GM11168 (cell line): Measurements from ENCODE around the gene CRKL.

Experiments
- in situ Hi-C: fragments of 300-500 bp; cut with MboI; formaldehyde crosslinking; loops from one replicate; pipeline ENCODE4 v1.12.0; 2022; ENCODE audit warnings: low sequenced_read_pairs; ENCODE audit not compliant: unreplicated experiment

Gene CRKL

DNA sequence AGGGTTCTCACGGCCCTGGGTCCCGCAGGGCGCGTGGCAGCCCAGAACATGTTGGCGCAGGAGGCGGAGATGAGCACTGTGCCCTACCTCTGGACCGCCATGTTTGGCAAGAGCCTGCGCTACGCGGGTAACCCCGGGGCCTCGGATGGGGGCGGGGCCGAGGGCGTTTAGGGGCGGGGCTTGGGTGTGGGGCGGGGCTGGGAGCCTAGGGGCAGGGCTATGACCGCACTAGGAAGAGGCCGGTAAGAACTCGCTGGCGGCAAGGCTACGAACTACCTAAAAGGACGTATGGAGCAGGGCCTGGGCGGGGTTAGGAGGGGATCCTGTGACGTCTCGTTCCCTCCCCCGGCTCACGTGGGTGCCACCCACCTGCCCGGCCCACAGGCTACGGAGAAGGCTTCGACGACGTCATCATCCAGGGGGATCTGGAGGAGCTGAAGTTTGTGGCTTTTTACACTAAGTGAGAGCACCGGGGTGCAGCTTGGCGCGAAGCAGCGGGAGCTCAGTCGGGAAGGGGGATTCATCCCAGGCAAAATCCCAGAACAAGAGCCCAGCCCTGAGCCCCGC lies 62.1 kb downstream of the CRKL start:
- in situ Hi-C loops = no loop called here

DNA sequence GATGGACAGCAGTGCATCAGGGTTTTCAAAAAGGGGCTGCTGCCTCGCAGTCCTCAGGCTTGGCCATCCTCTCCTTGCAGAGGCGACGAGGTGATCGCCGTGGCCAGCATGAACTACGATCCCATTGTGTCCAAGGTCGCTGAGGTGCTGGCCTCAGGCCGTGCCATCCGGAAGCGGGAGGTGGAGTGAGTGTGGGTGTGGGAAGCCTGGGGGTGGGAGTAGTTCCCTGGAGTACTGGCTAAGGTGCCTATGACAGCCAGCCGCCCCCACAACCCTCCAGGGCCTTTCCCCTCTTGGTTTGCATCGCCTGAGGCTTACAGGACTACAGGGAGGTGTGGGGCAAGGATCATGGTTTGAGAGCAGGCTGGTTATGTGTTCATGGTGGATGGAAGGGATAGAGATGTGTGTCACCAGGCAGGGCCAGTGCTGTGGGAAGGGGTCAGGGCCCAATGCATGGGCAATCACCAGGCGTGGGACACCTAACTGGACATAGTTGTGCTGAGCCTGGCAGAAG lies 62.8 kb downstream of the CRKL start:
- in situ Hi-C loops = no loop called here

DNA sequence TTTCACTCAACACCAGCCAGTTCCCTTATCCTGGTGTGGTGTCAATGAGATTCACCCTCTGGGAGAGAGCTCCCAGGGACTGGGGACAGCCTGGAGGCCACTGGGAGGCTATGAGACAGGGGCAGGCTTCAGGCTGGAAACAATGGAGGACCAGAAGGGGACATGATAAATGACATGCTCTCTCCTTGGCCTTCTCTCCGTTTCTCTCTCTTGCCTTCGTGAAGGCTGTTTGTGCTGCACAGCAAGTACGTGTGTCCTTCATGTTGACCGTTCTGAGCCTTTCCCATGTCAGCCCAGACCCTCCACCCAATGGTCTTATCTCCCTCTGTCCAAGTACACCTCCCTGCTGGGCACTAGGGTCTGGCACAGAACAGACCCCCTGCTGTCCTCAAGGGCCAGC lies 63.3 kb downstream of the CRKL start:
- in situ Hi-C loops = no loop called here

DNA sequence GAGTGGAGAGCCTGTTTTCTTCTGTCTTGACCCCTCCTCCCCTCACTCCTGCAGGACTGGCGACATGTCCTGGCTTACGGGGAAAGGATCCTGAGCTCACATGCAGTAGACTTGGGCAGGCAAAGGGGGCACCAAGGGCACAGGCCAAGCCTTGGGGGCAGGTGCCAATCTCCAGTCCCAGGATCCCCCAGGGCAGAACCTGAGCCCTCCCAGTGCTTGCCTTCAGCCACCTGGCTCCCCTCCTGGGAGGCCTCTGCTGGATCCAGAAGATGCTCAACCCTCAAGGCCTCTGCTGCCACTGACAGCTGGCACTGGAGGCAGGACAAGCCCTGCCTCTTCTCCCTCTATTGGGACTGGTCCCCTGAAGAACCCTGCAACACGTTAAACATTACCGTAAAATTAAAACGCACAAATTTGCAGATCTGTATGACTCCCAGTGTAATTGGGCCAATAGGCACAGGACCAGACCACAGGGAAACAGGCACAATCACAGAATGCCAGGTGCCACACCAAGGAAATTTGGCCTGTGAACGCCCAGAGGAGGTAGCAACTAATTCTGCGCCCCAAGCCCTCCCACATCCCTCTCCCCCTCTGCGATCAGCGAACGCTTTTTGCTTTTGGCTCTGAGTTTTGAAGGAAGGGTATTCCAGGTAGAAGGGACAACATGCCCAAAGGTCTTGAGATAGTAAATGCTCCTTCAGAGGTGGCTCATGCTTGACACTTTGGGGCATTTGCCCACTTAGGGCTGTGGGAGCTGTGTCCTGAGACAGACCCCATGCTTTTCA lies 63.9 kb downstream of the CRKL start:
- in situ Hi-C loops = no loop called here

DNA sequence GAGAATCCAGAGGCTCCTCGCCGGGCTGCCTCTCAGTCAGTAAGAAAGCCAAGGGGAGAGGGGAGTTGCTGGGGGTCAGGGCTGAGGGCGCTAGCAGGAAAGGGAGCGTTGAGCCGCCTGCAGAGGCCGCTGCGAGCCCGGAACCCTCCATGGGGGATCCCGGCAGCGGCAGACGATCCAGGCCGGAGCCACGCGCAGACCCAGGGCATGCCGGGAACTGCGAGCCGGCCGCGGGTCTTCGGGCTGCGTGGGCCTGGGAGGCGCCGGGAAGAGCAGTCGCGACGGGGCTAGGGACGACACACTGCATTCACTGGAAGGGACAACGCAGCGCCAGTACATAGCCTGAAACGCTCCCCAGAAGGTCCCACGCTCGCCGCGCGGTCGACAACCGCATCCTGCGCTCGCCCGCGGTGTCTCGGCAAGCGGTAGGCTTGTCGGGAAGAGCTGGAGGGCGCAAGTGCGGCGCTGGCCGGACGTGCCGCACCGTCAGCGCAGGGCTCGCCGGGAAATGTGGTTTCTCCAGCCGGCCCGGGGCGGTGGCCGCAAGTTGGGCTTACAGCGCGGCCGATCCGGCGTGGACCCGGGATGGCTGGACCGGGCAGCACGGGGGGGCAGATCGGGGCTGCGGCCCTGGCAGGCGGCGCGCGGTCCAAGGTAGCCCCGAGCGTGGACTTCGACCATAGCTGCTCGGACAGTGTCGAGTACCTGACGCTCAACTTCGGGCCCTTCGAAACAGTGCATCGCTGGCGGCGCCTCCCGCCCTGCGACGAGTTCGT lies 64.8 kb downstream of the CRKL start, which contains the start of gene LZTR1:
LZTR1 (plus strand) TSS at position 511 of the 776 bp plus-strand sequence; CDS start at position 586, 75 bp downstream.
- in situ Hi-C loops = no loop called here

DNA sequence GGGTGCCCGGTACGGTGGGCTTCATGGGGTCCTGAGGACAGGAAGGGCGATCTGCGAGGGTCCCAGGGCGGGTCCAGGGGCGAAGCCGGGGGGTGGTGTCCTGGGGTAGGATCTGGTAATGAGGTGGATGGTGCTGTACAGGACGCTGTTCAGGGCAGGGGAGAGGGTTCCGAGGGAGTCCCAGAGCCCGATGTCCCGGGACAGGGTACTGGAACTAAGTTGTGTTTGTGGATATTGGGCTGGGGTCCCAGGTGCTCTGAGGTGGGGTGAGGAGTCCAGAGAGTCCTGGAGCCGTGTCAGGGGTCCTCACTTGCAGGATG lies 65.3 kb downstream of the CRKL start:
- in situ Hi-C loops = no loop called here

DNA sequence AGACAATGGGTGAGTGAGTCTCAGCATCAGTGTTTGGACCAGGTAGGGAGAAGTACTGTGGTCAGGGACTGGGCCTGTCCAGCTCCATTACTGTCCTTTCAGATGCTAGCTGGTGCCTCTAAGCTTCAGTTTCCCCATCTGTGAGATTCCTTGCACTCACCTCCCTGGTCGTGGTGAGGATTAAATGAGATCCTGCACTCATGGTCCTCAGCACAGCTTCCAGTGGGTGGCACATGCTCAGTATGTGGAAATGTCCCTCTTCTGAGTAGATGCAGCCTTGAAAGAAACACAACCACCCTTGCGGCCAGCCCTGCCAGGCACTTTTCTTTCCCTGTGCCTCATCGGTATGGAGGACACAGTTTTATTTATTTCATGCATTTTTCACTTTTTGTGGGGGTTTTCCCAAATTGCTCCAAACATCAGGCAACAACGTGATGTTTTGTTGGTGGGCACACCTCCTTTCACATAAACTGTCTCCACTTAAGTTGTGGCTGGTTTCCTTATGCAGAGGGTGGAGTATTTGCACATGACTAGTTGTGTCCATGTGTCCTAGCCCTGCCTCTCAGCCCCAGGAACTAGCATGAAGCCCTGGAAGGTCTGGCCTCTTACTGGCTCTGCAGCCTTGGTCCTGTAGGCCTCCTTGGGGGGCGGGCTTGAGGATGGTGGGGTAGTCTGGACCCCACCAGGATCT lies 66.0 kb downstream of the CRKL start:
- in situ Hi-C loops = no loop called here

DNA sequence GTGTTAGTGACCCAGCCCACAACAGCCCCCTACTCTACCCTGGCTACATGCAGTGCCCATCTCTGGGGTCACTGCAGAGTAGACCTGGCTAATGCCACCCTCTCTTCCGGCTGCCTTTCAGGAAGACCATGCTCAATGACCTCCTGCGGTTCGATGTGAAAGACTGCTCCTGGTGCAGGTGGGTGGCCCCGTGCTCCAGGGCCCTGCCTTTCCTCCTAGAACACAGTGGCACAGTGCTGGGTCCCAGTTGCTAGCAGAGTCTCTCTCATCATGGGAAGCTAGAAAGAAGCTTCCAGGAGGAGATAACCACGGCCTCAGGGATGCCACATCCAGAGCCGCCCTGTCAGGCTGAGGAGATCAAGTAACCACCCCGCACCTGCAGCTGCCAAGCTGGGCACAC lies 68.5 kb downstream of the CRKL start:
- in situ Hi-C loops = no loop called here

DNA sequence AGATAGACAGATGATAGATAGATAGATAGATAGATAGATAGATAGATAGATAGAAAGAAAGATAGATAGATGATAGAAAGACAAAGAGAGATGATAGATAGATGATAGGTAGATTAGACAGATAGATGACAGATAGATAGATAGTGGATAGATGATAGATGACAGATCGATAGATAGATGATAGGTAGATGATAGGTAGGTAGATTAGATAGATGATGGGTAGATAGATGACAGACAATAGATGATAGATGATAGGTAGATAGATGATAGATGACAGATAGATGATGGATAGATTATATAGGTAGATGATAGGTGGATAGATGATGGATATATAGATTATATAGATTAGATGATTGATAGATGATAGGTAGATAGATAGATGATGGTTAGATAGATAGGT lies 69.2 kb downstream of the CRKL start:
- in situ Hi-C loops = no loop called here

DNA sequence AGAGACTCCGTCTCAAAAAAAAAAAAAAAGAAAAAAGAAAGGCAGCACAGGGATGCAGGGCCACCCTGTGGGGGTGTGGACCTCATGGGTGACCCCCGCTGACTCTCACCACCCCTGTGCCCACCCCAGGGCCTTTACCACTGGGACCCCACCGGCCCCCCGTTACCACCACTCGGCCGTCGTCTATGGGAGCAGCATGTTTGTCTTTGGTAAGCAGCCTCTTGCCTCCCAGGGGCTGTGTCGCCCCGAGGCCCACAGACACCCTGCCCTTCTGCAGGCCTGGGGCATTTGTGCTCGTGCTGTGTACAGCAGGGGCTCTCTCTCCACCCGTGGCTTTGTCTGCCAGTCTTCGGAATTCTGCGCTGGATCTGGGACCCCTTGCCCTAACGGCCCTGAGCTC lies 70.2 kb downstream of the CRKL start:
- in situ Hi-C loops = no loop called here

DNA sequence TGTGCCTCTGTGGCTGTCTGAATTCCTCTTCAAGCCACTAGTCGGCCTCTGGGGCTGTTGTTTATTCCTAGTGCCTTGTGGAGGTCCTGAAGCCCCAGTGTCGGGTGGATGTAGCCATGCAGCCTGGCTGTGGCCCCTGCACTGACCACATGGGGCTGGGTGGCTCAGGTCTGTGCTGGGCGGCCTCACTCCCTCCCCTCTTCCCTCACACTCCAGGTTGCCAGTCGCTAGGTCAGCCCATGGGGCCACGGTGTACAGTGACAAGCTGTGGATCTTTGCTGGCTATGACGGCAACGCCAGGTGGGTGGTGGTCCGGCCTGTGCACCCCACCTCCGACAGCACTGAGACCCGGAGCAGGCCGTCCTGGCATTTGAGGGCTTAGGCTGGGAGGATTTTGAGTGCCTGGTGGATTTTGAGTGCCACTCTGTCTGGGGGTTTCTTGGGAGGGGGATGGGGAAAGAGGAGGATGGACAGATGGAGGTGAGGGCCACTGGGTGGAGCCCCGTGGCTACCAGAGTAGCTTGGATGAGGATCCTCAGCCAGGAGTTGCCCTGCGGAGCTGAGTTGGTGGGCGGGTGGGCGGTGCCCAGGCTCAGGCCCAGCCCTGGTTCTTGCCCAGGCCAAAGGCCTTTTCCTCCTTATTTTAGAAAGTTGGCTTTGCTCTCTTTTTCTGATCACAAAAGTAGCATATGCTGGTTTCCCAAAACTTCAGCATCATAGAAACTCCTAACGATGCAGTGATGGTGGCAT lies 71.5 kb downstream of the CRKL start:
- in situ Hi-C loops = no loop called here

DNA sequence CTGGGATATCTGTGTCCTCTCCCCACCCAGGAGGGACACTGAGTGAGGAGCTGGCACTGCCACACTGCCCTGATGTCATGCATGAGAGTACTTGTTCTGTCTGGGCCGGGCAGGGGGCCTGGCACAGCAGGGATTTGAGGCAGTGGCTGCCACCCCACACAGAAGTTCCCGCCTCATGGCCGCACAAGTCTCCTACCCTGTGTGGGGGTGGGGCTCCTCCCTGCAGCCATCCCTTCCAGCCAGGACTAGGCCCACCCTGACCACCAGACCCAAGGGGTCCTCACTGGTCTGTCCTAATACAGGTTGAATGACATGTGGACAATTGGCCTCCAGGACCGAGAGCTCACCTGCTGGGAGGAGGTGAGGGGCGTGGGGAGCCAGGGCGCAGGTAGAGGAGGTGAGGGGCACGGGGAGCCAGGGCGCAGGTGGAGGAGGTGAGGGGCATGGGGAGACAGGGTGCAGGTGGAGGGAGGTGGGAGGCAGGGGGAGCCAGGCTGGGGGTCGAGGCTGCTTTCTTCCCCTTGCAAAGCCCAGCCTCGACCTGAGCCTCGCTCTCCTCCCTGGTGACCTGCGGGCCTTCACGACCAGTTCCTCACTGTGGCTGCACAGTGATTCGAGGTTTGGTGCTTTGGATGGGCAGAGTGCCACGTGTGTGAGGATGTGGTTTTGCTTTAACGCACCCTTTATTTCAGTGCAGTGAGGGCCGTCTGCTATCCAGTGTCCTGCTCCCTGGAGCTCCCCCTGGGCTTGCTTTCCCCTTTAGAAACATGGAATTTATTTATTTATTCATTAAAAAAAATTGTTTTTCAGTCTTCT lies 72.3 kb downstream of the CRKL start:
- in situ Hi-C loops = no loop called here

DNA sequence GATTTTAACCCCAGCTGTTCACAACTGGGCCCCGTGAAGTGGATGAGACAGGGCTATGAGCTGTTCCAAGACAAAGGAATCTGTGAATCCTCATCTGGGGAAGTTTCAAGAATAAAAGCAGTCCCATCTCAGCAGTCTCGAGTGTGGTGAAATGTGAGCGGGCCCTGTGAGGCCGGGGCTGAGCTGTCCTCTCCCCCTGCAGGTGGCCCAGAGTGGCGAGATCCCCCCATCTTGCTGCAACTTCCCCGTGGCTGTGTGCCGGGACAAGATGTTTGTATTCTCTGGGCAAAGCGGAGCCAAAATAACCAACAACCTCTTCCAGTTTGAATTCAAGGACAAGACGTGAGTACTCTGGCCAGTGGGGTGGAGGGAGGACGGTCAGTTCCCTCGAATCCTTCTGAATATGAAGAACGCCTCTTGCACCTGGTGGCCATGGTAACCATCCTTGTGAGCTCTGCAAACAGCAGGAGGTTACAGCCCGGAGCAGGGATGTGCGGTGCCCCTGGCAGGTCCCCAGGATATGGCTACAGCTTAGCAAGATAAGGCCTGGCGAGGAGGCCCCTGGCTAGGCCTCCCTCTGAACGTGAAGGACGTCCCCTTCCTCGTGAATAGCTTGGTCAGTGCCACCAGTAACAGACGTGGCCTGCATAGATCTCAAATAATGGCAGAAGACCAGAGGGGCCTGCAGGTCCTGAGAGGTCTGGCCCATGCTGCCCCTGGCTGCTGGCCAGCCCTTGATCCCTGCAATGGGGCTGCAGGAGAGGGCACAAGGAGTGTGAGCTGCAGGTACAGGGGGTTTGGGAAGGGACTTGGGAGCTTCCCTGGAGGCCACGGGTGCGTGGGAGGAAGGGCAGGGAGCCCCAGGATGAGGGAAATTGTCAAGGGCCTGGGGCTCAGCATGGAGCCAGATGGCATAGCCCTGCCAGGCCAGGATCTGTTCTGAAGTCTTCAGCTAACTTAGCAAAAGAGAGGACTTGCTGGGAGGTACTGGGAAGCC lies 73.3 kb downstream of the CRKL start:
- in situ Hi-C loops = no loop called here

DNA sequence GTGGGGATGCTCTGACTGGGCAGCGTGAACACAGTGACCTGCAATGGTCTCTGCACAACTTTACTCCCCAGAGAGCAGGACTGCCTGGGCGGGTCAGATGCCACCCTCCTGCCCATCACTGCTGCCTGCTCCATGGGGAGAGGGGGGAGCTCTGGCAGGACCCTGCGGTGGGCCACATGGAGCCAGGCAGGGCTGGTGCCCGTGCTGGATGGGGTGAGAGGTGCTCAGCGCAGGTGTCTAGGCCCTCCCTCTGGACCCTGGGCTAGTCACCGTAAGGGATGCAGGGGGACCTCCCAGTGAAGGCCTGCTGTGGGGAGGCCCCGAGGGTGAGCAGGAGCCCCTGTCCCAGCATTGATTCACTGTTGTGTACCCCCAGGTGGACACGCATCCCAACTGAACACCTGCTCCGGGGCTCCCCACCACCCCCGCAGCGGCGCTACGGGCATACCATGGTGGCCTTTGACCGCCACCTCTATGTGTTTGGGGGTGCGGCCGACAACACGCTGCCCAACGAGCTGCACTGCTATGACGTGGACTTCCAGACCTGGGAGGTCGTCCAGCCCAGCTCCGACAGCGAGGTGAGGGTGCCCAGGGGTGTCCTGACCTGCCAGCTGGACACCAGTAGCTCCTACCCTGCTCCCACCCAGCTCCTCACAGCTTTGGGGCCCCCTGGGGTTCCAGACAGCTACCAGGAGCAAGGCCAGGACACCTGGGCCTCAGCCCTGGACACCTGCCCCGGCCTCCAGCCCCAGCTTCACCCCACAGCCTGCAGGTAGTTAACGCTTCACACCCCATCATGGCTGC lies 74.2 kb downstream of the CRKL start:
- in situ Hi-C loops = no loop called here

DNA sequence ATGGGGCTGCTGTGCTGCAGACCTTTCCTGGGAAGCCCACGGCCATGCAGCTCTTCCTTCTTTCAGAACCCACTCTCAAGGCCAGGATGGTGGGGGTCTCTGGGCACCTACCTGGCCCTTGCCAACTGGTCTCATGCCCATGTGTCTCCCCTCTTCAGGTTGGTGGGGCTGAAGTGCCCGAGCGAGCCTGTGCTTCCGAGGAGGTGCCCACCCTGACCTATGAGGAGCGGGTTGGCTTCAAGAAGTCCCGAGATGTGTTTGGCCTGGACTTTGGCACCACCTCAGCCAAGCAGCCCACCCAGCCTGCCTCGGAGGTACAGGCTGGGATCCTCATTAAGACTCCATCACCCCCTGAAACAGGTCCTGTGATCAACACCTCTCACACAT lies 74.8 kb downstream of the CRKL start:
- in situ Hi-C loops = no loop called here

DNA sequence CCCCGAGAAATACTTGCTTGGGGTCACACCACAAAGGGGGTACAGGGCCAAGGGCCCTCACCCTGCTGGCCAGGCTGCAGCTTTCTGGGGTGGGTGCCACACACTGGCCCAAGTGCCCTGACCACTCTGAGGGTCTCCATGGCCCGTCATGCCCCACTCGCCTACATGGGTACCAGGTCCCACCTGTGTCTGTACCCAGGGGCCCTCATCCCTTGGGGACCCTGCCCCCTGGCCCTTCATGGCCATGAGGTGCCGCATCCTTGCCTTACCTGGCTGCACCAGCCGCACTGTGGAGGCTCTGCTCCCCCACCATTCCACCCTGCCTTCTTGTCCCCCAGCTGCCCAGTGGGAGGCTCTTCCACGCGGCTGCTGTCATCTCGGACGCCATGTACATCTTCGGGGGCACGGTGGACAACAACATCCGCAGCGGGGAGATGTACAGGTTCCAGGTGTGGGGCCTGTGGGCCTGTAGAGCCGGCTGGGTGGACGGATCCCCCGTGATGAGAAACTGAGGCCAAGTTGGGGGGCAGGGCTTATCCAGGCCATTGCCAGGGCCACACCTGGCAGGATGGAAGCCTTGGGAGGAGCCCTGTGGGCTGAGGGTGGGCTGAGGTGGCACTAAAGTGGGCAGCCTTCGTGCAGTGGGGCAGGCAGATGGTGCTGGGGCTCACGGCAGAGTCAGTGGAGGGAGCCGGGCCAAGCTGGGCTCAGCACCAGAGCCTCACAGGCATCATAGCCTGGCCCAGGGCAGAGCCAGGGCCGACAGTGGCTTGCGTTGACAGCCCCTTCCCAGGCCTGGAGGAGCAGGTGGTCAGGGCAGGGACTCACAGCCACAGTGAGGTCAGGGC lies 75.5 kb downstream of the CRKL start:
- in situ Hi-C loops = no loop called here
